RWPE2 (cell line): ENCODE results near the gene BAIAP2L1.
A peak's percentile ranks its signal among the peaks of the same experiment; 100 is the strongest.

ENCODE experiments used
- ATAC-seq: fragments of 200-7000 bp; cut with Tn5 transposase; 3 replicates; pipeline ENCODE4 v1.9.1; 2021; ENCODE audit warnings: low read depth
- DNase-seq: peaks from one replicate; pipeline ENCODE4 v3.0.0-alpha.2; 2020; ENCODE audit warnings: low spot score
- H3K27ac ChIP-seq: fragments of 450-650 bp; 2 replicates; pipeline ENCODE4 v1.5.1; 2017; ENCODE audit warnings: mild to moderate bottlenecking; ENCODE audit not compliant: poor library complexity, severe bottlenecking
- H3K27me3 ChIP-seq: fragments of 250-450 bp; sonication (Bioruptor Pico); 2 replicates; pipeline ENCODE4 v1.5.1; 2021; ENCODE audit warnings: mild to moderate bottlenecking, moderate library complexity; ENCODE audit not compliant: insufficient read depth, poor library complexity, severe bottlenecking
- H3K36me3 ChIP-seq: fragments of 250-450 bp; sonication (Bioruptor Pico); 2 replicates; pipeline ENCODE4 v1.5.1; 2020; ENCODE audit warnings: low read depth, mild to moderate bottlenecking, moderate library complexity
- H3K4me1 ChIP-seq: fragments of 250-450 bp; sonication (Bioruptor Pico); 2 replicates; pipeline ENCODE4 v1.5.1; 2021; ENCODE audit warnings: mild to moderate bottlenecking, moderate library complexity; ENCODE audit not compliant: insufficient read depth, poor library complexity, severe bottlenecking
- H3K4me3 ChIP-seq: fragments of 250-450 bp; sonication (Bioruptor Pico); 2 replicates; pipeline ENCODE4 v1.5.1; 2021; ENCODE audit warnings: mild to moderate bottlenecking, moderate library complexity; ENCODE audit not compliant: severe bottlenecking
- H3K9me3 ChIP-seq: fragments of 250-450 bp; sonication (Bioruptor Pico); 2 replicates; pipeline ENCODE4 v1.5.1; 2021; ENCODE audit warnings: mild to moderate bottlenecking, moderate library complexity; ENCODE audit not compliant: severe bottlenecking
- TF ChIP-seq, protein P1 (sequence below): fragments of 450-650 bp; IDR thresholded peaks from one replicate; pipeline ENCODE4 v1.5.1; 2017; ENCODE audit warnings: mild to moderate bottlenecking, moderate library complexity; ENCODE audit not compliant: poor library complexity, severe bottlenecking

Gene BAIAP2L1

DNA sequence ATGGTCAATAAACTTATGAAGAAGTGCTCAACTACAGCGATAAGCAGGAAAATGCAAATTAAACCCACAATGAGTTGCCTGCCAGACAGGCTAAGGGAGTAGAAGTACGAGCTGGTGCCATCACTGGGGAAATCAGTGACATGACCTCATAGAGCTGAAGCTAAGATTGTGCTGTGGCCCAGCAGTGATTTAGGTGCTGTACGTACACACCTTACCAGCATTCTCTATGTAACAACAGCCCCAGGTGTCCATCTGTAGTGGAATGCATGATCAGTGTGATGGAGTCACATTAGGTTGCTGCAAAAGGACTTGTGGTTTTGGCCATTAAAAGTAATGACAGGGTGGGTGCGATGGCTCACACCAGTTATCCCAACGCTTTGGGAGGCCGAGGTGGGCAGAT is 143.2 kb downstream of the BAIAP2L1 start:
- TF ChIP-seq, protein P1, sequence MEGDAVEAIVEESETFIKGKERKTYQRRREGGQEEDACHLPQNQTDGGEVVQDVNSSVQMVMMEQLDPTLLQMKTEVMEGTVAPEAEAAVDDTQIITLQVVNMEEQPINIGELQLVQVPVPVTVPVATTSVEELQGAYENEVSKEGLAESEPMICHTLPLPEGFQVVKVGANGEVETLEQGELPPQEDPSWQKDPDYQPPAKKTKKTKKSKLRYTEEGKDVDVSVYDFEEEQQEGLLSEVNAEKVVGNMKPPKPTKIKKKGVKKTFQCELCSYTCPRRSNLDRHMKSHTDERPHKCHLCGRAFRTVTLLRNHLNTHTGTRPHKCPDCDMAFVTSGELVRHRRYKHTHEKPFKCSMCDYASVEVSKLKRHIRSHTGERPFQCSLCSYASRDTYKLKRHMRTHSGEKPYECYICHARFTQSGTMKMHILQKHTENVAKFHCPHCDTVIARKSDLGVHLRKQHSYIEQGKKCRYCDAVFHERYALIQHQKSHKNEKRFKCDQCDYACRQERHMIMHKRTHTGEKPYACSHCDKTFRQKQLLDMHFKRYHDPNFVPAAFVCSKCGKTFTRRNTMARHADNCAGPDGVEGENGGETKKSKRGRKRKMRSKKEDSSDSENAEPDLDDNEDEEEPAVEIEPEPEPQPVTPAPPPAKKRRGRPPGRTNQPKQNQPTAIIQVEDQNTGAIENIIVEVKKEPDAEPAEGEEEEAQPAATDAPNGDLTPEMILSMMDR: no peak
- Histone ChIP-seq H3K27me3 (no peaks in the 10 kb centered on the region), H3K9me3 (no peaks in the 10 kb centered on the region), H3K27ac (no peak overlapping the region), H3K4me3 (no peak overlapping the region), H3K36me3 (peaks cover 3% of the 10 kb centered on the region; the same call in 1 of the 2 replicates), H3K4me1 (peaks cover 5% of the 10 kb centered on the region)
- ATAC-seq (no peak), DNase-seq (no peak)

DNA sequence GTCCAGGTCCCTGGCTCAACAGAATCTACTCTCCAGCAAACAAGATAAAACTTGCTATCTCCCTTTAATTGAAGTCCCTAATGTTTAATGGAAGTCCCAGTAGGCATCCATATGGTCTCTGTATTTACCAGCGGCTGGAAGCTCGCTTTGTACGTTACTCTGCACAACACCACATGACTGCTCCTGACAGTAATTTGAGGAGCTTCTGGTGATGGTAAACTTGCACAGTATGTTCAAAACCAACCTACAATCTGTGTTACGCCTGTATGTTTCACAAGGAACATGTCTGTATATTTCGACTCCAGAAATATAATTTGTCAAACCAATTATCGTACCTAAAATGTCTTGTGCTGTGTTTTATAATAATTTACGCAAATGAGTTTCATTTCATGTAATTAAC is 144.5 kb downstream of the BAIAP2L1 start:
- Histone ChIP-seq H3K9me3 (no peaks in the 10 kb centered on the region), H3K4me3 (no peak overlapping the region), H3K27me3 (no peaks in the 10 kb centered on the region), H3K36me3 (peaks cover 3% of the 10 kb centered on the region; the same call in 1 of the 2 replicates), H3K4me1 (peaks cover 6% of the 10 kb centered on the region), H3K27ac (no peak overlapping the region)
- TF ChIP-seq, protein P1: no peak
- ATAC-seq (no peak), DNase-seq (no peak)

DNA sequence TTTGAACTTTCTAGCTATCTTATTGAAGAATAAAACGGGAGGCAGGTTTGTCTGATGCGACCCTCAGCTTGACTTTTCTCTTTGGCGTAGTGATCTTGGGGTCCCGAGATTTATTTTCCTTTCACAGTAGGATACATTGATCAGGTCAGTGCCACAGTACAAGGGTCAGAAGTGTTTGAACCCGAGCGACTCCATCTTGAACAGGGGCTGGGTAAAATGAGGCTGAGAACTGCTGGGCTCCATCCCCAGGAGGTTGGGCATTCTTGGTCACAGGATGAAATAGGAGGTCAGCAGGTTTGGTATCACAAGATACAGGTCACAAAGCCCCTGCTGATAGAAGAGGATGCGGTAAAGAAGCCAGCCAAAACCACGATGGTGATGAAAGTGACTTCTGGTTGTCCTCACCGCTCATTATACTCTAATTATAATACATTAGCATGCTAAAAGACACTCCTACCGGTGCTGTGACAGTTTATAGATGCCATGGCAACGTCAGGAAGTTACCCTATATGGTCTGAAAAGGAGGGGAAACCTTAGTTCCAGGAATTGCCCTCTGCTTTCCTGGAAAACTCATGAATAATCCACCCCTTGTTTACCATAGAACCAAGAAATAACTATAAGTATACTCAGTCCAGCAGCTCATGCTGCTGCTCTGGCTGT is 145.8 kb downstream of the BAIAP2L1 start:
- Histone ChIP-seq H3K4me1 (peaks cover 6% of the 10 kb centered on the region), H3K27ac (no peak overlapping the region), H3K36me3 (peaks cover 3% of the 10 kb centered on the region; the same call in 1 of the 2 replicates), H3K4me3 (no peak overlapping the region), H3K27me3 (no peaks in the 10 kb centered on the region), H3K9me3 (no peaks in the 10 kb centered on the region)
- DNase-seq: no peak
- TF ChIP-seq, protein P1: no peak
- no peak for ATAC-seq

DNA sequence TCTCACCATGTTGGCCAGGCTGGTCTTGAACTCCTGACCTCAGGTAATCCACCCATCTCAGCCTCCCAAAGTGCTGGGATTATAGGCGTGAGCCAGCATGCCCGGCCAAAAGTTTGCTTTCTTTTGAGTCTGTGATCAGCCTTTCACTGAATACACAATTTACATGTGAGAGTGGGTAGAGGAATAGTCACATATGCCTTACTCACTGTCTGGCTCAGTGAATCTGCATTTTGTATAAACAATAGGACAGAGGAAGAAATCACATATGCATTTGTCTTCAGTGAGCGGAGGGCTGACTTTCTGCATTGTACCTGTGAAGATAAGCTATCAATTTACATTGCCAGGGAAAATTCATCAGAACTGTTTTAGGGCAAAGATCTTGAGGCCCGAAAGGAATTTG is 146.4 kb downstream of the BAIAP2L1 start:
- H3K36me3 ChIP-seq: peaks cover 3% of the 10 kb centered on the region; the same call in 1 of the 2 replicates
- TF ChIP-seq, protein P1: no peak
- H3K9me3 ChIP-seq: no peaks in the 10 kb centered on the region
- no peak overlapping the region for H3K4me3 ChIP-seq
- H3K4me1 ChIP-seq: peaks cover 6% of the 10 kb centered on the region
- ATAC-seq (no peak), DNase-seq (no peak)
- no peaks in the 10 kb centered on the region for H3K27me3 ChIP-seq
- no peak overlapping the region for H3K27ac ChIP-seq

DNA sequence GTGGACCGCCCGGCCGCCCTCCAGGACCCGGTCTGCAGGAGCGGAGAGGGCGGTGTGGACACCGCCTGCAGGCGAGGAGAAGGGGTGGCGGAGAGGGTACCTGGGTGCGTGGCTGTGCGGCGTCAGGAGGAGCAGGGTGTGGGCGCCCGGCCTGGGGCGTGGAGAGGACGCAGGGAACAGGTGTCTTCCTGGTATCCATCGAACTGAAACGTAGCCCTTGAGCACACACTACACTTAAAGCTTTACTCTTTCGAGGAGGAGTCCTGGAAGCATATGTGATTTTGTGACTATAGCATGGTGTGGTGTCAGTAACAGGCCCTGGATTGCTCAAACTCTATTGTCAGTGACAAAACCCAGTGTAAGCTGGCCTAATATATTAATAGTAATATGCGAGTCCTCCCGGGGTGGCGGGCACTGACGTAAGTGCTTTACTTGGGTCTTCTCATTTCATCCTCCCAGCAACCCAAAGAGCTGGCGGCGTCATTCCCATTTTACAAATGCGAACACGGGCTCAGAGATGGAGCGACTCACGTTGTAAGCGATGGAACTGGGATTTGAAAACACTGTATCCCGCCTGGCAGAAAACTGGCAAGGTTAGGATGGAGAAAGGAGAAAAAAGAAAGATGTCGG is 148.3 kb downstream of the BAIAP2L1 start:
- H3K27ac ChIP-seq: peak overlapping the region; percentile 26
- H3K27me3 ChIP-seq: no peaks in the 10 kb centered on the region
- peaks cover 3% of the 10 kb centered on the region; the same call in 1 of the 2 replicates for H3K36me3 ChIP-seq
- H3K9me3 ChIP-seq: no peaks in the 10 kb centered on the region
- H3K4me1 ChIP-seq: peaks cover 6% of the 10 kb centered on the region
- ATAC-seq (peak; percentile 40), DNase-seq (no peak)
- H3K4me3 ChIP-seq: peak overlapping the region; percentile 55
- TF ChIP-seq, protein P1: no peak
